HTR-8/SVneo (cell line): ENCODE measurements around the gene FHIP1A.
A peak's percentile ranks its signal among the peaks of the same experiment; 100 is the strongest.

Experiments
- DNase-seq: peaks from one replicate; pipeline ENCODE4 v3.0.0; 2011; ENCODE audit warnings: low spot score, mixed read lengths; ENCODE audit not compliant: insufficient read length
- FAIRE-seq: peaks from 2 replicates; lab custom pipeline; 2011; peaks lifted over from hg19 to GRCh38; lab: Jason Lieb, UNC

The FHIP1A gene

GRCh38 chr4:151417164-151417571 lies 8.2 kb downstream of the FHIP1A start:
- no peak for FAIRE-seq
- no peak for DNase-seq

DNA sequence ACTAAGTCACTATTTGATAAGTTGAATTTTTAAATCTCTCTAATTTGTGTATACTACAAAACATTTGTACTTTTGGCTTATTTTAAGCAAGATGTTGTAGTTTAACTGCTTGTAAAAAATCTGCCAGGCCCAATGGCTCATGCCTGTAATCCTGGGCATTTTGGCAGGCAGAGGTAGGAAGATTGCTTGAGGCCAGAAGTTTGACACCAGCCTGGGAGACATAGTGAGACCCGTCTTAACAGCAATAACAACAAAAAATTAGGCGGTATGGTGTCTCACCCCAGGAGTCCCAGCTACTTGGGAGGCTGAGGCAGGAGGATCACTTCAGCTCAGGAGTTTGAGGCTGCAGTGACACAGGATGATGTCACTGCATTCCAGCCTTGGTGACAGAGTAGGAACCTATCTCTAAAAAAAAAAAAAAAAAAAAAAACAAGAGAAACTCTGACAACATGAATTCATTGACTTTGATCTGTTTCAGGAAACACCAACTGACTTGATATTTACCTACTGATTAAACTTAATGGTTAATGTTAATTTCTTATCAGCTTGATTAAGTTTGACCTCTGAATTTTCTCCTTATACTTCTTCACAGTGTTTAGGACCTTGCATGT lies 8.9 kb downstream of the FHIP1A start:
- DNase-seq (no peak), FAIRE-seq (no peak)

- FAIRE-seq: peak; percentile 93
- peak; percentile 32 for DNase-seq
Observed at GRCh38 chr4:151418385-151418784, 9.4 kb downstream of the FHIP1A start.

- DNase-seq (no peak), FAIRE-seq (no peak)
Observed at GRCh38 chr4:151418856-151419255, 9.9 kb downstream of the FHIP1A start.

GRCh38 chr4:151420250-151420807 lies 11.4 kb downstream of the FHIP1A start:
- FAIRE-seq (no peak), DNase-seq (no peak)

DNA sequence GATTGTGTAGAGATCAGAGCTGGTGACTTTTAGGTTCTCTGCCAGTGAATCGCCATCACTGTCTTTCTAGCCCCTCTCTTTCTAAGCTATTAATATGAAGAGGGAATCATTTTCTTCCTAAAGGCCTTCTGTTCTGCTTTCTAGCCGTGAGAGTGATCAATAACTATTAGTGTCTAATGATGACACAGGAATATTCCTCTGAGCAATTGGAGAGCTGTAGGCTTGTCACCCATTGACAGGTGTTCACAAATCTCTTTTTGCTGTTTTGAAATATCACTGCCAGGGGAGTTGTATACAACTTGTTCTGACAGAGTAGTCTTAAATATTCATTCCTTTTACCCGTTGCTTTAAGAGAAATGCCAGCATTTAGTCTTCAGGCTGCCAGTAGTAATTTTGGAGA lies 13.9 kb downstream of the FHIP1A start:
- no peak for DNase-seq
- FAIRE-seq: no peak

DNA sequence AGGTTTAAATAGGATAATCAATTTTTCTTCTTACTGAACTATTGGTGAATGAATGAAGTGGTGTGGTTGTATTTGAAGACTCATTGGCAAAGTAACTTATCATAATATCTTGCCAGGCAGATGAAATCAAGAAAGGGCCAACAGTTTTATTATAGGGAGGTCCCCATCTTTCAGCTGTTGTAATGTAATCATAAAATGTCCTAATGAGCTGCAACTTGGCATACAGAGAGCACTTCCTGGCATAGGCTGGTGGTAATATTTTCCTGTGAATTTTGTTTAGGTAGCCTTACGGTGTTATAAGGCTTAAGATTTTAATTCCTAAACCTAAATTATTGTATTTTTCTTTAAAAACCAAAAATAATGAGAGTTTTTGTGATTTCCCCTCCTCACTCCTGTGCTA lies 17.5 kb downstream of the FHIP1A start:
- DNase-seq (no peak), FAIRE-seq (no peak)

DNA sequence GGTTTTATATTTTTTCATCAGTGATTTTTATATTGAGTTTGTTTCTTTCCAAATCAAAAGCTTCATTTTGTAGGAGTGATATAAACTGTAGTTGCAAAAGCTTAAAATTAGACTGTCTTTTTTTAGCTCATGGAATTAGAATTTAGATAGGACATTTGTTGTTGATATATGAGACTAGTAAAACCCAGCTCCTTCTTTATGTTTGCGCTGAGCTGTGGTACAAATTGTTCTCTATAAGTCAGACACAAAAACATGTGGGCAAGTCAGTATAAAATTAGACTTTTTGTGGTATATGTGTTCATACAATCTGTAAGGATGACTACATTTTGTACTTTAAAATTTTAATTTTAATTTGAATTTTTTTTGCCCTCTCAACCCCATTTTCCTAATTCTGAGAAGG lies 18.3 kb downstream of the FHIP1A start:
- no peak for FAIRE-seq
- DNase-seq: no peak

DNA sequence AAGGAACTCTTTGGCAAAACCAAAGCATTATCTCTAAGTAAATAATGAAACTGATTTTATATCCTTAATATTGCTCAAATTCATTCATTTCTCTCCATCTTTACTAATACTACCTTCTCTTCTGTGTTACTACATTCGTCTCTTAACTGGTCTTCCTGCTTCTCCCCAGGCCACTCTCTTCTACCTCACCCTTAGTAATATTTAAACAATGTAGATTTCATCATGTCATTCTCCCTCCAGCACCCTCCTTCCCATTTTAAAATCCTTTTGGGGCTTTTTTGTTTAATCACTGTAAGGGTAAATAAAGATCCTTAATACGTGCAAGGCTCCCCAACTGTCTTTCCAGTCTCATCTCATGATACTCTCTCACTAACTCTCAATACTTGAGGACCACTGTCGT lies 19.4 kb downstream of the FHIP1A start:
- FAIRE-seq (no peak), DNase-seq (no peak)

DNA sequence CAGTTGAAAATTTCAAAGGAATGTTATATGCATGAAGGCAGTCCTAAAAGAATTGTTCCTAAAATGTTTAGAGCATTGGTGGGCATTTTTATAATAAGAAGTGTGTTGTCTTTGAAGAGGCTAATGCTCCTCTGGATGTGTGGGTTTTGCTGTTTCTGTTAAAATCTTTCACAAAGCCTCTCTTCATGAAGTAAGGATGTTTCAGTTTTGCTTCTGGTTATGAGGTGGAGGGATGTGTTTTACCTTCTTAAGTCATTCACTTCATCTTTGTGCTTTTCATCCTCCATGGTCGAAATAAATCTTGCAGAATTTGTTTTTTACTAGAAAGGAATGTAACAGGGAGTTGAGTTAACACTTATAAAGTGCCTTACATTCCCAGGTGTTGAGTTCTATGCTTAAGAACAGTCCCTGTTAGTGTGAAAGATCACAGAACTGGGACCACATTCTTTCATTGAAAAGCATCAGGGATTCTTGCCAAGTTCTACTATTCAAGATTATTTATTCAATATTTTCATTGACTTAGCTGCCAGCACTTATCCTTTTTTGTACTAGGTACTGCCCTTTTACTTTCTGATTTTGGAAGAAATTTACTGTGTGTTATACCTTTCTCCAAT lies 21.1 kb downstream of the FHIP1A start:
- FAIRE-seq (no peak), DNase-seq (no peak)

- DNase-seq: no peak
- no peak for FAIRE-seq
Observed at GRCh38 chr4:151430740-151431457, 21.9 kb downstream of the FHIP1A start.

DNA sequence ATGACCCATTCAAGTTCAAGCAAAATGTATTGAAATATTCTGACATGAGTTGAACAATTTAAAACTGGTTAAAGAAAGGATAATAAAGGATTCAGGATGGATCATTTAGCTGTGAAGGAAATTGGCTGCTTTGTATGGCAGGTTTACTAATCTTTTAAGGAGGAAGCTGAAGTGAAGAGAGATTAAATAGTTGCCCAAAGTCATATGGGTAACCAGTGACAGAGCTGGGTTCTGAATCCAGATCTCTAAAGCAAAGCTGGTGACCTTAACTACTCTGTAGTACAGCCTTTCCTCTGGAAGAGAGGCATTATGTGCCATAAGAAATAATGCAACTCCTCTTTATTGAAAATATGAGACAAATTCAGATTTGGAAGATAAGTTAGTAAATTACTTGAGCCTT lies 22.8 kb downstream of the FHIP1A start:
- DNase-seq: no peak
- no peak for FAIRE-seq

DNA sequence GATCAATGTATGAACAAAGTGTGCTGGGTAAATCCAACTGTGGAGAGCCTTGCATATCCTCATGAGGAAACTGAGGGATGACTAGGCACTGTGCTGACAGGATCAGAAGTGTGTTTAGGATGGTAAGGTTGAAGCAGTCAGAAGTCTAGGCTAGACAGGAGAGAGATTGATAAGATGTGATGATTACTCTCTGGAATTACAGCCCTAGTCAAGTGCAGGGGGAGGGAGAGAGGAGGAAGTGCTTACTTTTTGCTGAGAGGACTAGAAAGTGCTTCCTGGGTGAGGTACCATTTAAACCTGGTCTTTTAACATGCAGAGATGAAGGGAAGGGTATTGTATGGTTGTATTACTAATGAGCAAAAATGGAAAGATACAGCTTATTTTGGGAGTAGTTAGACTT lies 23.7 kb downstream of the FHIP1A start:
- no peak for DNase-seq
- FAIRE-seq: peak; percentile 16

DNA sequence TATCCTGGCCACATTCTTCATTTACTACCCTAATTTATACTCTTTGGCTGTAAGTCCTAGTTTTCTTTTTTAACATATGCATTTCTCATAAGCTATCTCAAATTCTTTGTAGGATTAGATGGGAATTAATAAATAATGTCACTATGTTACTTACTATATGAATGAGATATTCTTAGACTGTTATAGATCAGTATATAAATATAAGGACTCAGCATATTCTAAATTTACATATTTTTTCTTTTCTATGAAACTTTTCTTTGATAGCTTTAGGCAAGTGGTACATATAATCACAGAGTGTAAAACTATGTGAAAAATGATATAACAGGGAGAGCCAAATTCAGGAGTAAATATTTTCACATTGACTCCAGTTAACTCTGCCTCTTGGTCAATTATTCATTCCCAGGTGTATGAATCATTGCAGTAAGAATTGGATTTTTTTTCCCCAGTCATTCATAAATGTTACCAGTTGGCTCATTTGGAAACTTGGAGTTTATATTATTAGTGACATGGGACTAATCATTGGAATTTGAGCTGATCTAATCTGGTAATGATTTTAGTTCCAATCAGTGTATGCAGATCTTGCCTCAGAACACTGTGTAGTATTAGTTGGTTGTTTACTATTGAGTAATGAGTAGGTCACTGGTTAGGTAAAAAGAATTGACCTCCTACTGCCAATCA lies 25.3 kb downstream of the FHIP1A start:
- DNase-seq (peak; percentile 15), FAIRE-seq (no peak)

DNA sequence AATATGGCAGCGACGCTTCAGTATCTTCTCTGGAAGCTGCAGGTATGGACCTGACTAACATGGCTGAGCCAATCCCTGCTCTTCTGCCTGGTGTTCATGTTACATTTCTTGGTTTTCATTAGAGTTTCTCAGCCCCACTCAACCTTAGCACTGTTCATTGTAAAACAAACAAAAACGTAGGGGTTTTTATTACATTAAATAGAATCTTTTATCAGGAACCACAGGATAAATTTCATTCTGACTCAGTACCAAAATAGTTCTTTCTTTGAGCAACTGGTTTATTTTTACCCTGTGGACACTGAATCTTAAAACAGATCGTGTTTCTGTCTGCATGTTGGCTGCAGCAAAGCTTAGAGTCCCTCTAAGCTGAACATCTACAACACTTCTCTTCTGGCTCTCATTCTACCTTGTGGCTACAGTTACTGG lies 27.1 kb downstream of the FHIP1A start:
- FAIRE-seq (no peak), DNase-seq (no peak)

DNA sequence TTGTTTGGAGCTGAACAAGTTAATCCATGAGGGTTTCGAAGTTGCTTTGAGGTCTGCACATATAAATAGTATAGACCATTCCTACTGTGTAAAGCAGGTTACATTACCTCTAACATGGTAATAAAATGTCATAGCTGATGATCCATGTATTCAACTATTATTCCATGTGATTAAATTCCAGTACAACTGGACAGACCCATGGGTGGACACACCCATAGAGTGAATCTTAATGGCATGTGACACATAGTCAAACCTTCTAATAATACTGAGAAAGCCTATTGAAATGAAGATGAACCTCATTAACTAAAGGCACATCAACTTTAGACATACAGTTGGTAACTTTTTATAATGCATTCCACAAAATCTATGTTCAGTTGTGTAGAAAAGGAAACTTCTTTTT lies 28.5 kb downstream of the FHIP1A start:
- FAIRE-seq (peak; percentile 63), DNase-seq (no peak)

DNA sequence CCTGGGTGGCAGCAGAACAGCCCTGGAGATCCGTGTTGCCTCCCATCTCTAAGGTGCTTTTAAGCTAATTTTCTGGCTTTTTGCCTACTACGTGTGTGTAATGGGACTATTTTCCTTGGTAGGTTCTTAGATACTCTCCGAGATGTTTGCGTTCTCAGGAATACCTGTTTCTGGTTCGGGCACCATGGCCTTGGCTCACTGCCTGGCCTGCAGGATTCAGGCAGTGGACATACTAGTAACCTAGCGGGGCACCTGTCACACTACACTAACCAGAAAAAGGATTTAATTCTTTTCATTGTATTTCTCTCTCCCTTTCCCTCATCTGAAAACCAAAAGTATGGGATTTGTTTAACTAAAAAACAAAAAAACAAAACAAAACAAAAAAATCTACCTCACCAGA lies 29.2 kb downstream of the FHIP1A start:
- no peak for FAIRE-seq
- DNase-seq: no peak

DNA sequence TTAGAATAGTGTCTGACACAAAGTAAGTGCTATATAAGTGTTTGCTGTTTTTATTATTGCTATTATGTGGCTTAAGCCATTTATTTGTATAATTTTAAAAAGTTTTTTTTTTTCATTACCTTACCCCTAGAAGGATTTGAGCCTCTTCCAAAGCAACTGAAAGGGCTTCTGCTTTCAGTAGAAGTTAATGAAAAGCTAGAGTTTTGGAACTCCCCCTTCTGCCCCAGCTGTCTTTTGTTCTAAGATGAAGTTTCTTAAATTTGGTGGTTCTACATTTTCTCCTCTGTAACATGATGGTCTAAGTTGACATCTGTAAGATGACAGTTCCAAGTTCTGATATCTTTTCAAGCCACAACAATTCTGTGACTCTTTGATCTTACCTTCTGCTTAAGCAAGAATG lies 30.3 kb downstream of the FHIP1A start:
- DNase-seq (no peak), FAIRE-seq (no peak)

- DNase-seq: no peak
Observed at GRCh38 chr4:151442002-151442401, 33.0 kb downstream of the FHIP1A start.

DNA sequence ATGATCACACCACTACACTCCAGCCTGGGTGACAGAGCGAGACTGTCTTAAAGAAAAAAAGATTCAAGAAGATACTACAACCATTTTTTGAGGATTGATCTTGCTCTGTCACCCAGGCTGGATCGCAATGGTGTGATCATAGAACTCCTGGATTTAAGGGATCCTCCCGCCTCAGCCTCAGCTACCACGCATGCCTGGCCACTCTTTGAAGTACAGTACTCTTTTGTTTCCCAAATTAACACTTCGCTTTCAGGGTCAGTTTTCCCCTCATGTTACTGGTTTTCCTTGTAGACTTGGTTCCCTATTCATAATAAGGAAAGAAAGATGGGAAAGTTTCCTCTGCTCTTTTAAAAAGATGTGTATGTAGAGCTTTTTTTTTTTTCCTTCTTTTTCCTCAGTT lies 34.3 kb downstream of the FHIP1A start:
- FAIRE-seq (no peak), DNase-seq (no peak)

More at GRCh38 chr4:151442002-151442401, 33.0 kb downstream of the FHIP1A start:
- FAIRE-seq: no peak

- FAIRE-seq (no peak), DNase-seq (no peak)
Observed at GRCh38 chr4:151443752-151444151, 34.8 kb downstream of the FHIP1A start.
